ENCODE measurements around the gene LSM4. TPM values are rescaled to one million over a fixed set of nuclear protein-coding genes. Genes with fewer than 3 reads are reported as not detected.

The LSM4 gene
- total and polyA plus RNA-seq, 2 of the 13 experiments (the other 11 are each of a cell fraction or from before 2014, with no cell fraction given) = 65.8 to 166 TPM

GRCh38 chr19:18280247-18281081 lies 42.4 kb downstream of the LSM4 start (continued):
- TF ChIP-seq YEATS4 (CRISPR knock-in tag; IDR thresholded peaks at IDR 0.05; ENCODE audit: borderline replicate concordance) (no peak; the same call in 1 of the 2 replicates), ZNF576 (CRISPR knock-in tag; IDR thresholded peaks at IDR 0.05) (no peak), ZNF136 (CRISPR knock-in tag; IDR thresholded peaks at IDR 0.05; ENCODE audit: low read depth) (no peak), KDM2A (CRISPR knock-in tag; IDR thresholded peaks at IDR 0.05; ENCODE audit: borderline replicate concordance, low read depth) (peak; percentile 53), MTA3 (CRISPR knock-in tag; IDR thresholded peaks at IDR 0.05) (no peak), ARHGAP35 (CRISPR knock-in tag; IDR thresholded peaks at IDR 0.05; ENCODE audit: borderline replicate concordance) (no peak; the same call in 1 of the 2 replicates), SP140L (CRISPR knock-in tag; IDR thresholded peaks at IDR 0.05; ENCODE audit: borderline replicate concordance) (no peak), HNF4G (IDR thresholded peaks at IDR 0.05; ENCODE audit: borderline replicate concordance, low read depth, low read length) (no peak), HNF4G (CRISPR knock-in tag; IDR thresholded peaks at IDR 0.05; ENCODE audit: borderline replicate concordance, low read depth) (no peak), ZNF205 (CRISPR knock-in tag; IDR thresholded peaks at IDR 0.05) (no peak), ESRRA (CRISPR knock-in tag; IDR thresholded peaks at IDR 0.05; ENCODE audit: low read depth) (no peak), ZSCAN22 (CRISPR knock-in tag; IDR thresholded peaks at IDR 0.05) (no peak), CREB1 (IDR thresholded peaks at IDR 0.05) (no peak), CREB1 (CRISPR knock-in tag; IDR thresholded peaks at IDR 0.05) (no peak), EHMT2 (IDR thresholded peaks at IDR 0.05; ENCODE audit: borderline replicate concordance, low read depth, low read length) (no peak), PHF8 (CRISPR knock-in tag; IDR thresholded peaks at IDR 0.05) (peak; percentile 56; the same call in 1 of the 2 replicates), GLI4 (CRISPR knock-in tag; IDR thresholded peaks at IDR 0.05; ENCODE audit: borderline replicate concordance) (no peak), PATZ1 (CRISPR knock-in tag; IDR thresholded peaks at IDR 0.05) (peak; percentile 98), SIN3A (IDR thresholded peaks at IDR 0.05; ENCODE audit: borderline replicate concordance, low read depth, low read length) (peak; percentile 38; the same call in 1 of the 2 replicates), ZNF839 (CRISPR knock-in tag; IDR thresholded peaks at IDR 0.05; ENCODE audit: borderline replicate concordance) (no peak), ZNF619 (CRISPR knock-in tag; IDR thresholded peaks at IDR 0.05) (no peak), CC2D1A (CRISPR knock-in tag; IDR thresholded peaks at IDR 0.05) (no peak), ZNF687 (CRISPR knock-in tag; IDR thresholded peaks at IDR 0.05) (peak; percentile 40), MED13 (CRISPR knock-in tag; IDR thresholded peaks at IDR 0.05) (peak; percentile 64; the same call in 1 of the 2 replicates), ZNF383 (CRISPR knock-in tag; IDR thresholded peaks at IDR 0.05; ENCODE audit: borderline replicate concordance) (no peak)
